ENCODE data around the gene BIN1. TPM values are rescaled to one million over a fixed set of nuclear protein-coding genes. Genes with fewer than 3 reads are reported as not detected.
"Not testable (repeated sequence)": the region's sequence is repeated elsewhere in the genome, so short reads cannot be mapped to it uniquely, and the experiment has no call there.

Gene BIN1
- total RNA-seq, 1 donor from 2014 or later: 38.3 TPM

DNA sequence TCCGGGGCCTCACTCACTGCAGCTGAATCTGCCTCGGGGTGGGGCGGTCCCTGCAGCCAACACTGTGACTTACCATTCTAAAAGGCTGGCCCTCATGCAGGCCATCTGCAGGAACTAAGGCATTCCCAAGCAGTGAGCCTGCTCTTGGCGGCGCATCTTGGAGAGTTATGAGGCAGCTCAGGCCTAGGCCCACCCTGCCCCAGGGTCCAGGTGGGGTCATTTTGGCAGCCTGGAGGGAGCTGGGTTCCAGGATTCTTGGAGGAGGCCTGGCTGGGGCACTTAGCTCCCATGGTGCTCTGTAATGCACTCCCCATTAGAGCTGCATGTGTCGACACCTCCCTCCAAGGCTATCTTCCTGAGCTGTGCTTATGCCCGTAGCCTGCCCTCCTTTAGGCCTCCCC is 14.8 kb upstream of the BIN1 start:
- Mint-ChIP-seq H3K27me3 (peaks cover 9% of the 10 kb centered on the region), H3K4me3 (no peak overlapping the region), H3K4me1 (no peaks in the 10 kb centered on the region), H3K36me3 (ENCODE audit: low read depth) (no peaks in the 10 kb centered on the region), H3K27ac (no peak overlapping the region), H3K9me3 (no peaks in the 10 kb centered on the region)
- intact Hi-C loops (cut with micrococcal nuclease): no loop called here
- DNase-seq: no peak

DNA sequence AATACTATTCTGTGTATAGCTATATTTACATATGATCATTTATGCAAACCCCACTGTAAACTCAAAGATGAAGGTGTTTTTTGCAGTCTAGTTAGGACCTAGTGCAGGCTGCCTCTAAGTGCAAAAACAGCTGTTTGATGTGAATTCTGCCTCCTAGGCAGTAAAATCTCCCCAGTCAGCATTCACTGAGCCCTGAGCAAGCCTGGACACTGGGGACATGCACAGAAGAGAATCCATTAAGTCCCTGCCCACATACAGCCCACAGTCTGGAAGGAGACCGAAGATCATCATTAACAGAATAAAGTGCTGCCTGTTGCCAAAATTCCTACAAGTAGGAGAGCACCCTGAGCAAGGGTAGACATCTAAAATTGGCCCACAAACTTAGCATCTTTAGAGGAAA is 14.4 kb upstream of the BIN1 start:
- no peak overlapping the region for H3K4me3 Mint-ChIP-seq
- DNase-seq: no peak
- no peaks in the 10 kb centered on the region for H3K4me1 Mint-ChIP-seq
- H3K9me3 Mint-ChIP-seq: no peaks in the 10 kb centered on the region
- H3K27me3 Mint-ChIP-seq: peaks cover 6% of the 10 kb centered on the region
- intact Hi-C loops (cut with micrococcal nuclease): no loop called here
- H3K36me3 Mint-ChIP-seq (ENCODE audit: low read depth): no peaks in the 10 kb centered on the region
- H3K27ac Mint-ChIP-seq: no peak overlapping the region

DNA sequence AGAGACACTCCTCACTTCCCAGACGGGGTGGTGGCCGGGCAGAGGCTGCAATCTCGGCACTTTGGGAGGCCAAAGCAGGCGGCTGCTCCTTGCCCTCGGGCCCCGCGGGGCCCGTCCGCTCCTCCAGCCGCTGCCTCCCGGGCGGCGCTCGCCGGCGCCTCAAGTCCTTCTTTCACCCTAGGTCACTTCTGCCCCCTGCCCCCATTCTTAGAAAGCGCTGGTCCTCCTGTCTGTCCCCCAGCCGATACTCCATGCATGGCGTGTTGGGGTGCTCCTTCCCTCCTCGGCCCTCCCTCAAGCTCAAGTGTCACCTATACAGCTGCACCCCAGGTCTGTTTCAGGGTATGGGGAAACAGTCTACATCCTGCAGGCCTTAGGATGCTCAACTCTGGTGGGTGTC is 13.5 kb upstream of the BIN1 start:
- H3K4me3 Mint-ChIP-seq; H3K27me3 Mint-ChIP-seq; intact Hi-C loops (cut with micrococcal nuclease); H3K36me3 Mint-ChIP-seq (ENCODE audit: low read depth); DNase-seq; H3K4me1 Mint-ChIP-seq; H3K27ac Mint-ChIP-seq; H3K9me3 Mint-ChIP-seq: not testable (repeated sequence)

DNA sequence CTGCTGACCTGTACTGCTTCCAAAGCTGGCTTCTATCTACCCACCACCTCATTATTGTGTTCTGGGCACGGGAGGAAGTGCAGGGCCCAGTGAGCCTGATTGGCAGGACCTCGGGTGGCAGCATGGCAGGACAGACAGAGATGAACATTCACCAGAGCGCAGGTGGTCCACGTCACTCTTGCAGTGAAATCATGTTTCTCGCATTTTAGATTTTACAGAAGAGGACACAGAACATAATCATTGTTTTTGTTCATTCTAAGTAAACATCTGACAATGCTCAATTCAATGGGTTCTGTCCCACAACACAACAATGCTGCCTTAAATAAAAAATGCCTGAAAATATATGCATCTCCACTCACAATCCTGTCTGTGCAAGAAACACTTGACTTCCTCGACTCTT is 11.5 kb upstream of the BIN1 start:
- H3K4me3 Mint-ChIP-seq: no peak overlapping the region
- H3K9me3 Mint-ChIP-seq: no peaks in the 10 kb centered on the region
- no peaks in the 10 kb centered on the region for H3K4me1 Mint-ChIP-seq
- intact Hi-C loops (cut with micrococcal nuclease): no loop called here
- H3K27me3 Mint-ChIP-seq: peaks cover 2% of the 10 kb centered on the region
- no peaks in the 10 kb centered on the region for H3K36me3 Mint-ChIP-seq (ENCODE audit: low read depth)
- DNase-seq: no peak
- H3K27ac Mint-ChIP-seq: no peak overlapping the region

DNA sequence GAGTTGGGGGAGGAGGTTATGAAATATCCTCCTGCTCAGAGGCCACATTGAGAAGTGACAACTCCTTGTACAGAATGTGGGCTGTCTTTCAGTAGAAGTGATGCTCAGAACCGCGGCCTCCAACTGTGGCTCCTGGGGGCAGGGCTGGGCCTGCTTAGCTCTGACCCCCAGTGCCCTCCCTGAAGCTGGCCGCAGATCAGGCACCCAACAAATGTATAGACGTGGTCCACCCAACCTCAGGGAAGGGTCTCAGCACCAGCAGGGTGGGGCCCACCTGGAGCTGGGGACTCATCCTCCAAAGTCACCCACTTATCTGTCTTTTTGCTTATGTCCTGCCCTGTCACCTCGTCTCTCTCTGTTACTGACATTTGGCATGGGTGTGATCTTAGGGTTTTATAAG is 11.1 kb upstream of the BIN1 start:
- H3K4me3 Mint-ChIP-seq: no peak overlapping the region
- intact Hi-C loops (cut with micrococcal nuclease): no loop called here
- H3K27ac Mint-ChIP-seq: no peak overlapping the region
- peaks cover 3% of the 10 kb centered on the region for H3K27me3 Mint-ChIP-seq
- DNase-seq: no peak
- no peaks in the 10 kb centered on the region for H3K36me3 Mint-ChIP-seq (ENCODE audit: low read depth)
- no peaks in the 10 kb centered on the region for H3K4me1 Mint-ChIP-seq
- no peaks in the 10 kb centered on the region for H3K9me3 Mint-ChIP-seq

DNA sequence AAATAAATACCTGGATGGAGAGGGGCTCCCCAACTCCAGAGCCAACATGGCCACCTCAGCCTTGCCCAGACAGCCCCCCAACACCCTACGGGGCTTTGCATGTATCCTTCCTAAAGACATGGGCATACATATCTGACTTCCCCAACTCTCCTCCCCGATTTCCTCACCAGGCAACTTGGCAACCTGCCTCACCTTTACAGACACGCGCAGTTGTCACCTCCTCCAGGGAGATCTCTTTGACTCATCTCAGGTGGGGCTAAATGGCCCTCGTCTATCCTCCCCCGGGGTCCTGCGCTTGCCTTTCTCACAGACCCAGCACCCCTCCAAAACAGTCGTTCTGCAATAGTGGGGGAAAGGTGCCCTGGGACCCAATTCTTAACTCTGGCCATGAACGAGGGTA is 10.6 kb upstream of the BIN1 start:
- intact Hi-C loops (cut with micrococcal nuclease): no loop called here

DNA sequence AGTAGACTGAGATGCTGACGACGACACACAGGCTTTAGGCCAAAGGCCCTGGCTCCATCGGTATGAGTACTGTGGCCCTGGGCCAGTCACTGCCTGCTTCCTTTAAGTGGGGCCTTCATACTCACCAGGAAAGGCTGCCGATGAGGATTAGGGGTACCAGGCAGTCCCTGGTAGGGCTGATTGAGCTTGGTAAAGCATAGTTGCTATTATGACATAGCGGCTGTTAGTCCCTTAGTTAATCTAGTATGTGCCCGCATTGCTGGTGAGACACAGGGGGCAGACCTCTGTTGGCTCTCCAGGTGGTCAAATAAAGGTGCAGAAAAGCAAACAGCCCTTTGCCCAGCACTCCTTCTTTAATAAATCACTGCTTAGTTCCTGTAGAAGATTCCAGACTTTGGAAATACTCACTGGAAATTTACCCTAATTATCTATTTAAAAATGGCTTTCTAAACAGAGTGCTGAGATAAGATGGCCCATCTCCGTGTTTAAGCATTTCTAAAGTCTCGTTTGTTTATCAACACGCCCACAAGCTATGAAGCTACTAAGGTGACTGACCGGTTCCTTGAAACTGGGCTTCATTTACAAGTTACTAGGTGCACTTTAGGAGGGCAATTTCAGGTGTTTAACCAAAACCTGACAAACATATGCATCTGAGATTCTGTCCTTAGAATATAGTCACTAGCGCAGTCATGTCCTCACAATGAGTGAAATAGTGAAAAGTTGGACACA is 8.7 kb upstream of the BIN1 start:
- H3K36me3 Mint-ChIP-seq (ENCODE audit: low read depth): no peaks in the 10 kb centered on the region
- no peaks in the 10 kb centered on the region for H3K4me1 Mint-ChIP-seq
- DNase-seq: no peak
- H3K27me3 Mint-ChIP-seq: peaks cover 20% of the 10 kb centered on the region
- no peak overlapping the region for H3K27ac Mint-ChIP-seq
- intact Hi-C loops (cut with micrococcal nuclease): no loop called here
- no peaks in the 10 kb centered on the region for H3K9me3 Mint-ChIP-seq
- no peak overlapping the region for H3K4me3 Mint-ChIP-seq

More for the DNA sequence above, 10.6 kb upstream of the BIN1 start:
- H3K9me3 Mint-ChIP-seq: no peaks in the 10 kb centered on the region
- DNase-seq: no peak
- no peak overlapping the region for H3K27ac Mint-ChIP-seq
- peaks cover 7% of the 10 kb centered on the region for H3K27me3 Mint-ChIP-seq
- no peaks in the 10 kb centered on the region for H3K4me1 Mint-ChIP-seq
- no peaks in the 10 kb centered on the region for H3K36me3 Mint-ChIP-seq (ENCODE audit: low read depth)
- no peak overlapping the region for H3K4me3 Mint-ChIP-seq

DNA sequence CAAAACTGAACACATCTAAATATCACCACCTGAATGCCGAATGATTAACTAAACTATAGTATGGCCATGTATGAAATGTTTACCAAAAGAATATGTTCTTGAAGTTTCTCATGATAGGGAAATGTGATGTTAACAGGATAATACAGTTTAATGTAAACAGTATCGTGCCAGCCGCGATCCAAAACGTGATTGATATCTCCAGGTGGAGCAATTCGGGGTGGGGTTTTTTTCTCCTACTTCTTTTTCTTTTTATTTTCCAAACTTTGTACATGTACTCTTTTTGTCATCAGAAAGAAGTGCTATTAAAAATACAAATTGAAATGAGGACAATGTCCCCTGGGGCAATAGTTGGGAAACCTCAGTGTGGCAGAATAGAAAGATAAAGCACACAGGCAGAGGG is 4.0 kb upstream of the BIN1 start:
- H3K9me3 Mint-ChIP-seq: no peaks in the 10 kb centered on the region
- H3K27me3 Mint-ChIP-seq: peaks cover 33% of the 10 kb centered on the region
- peaks cover 6% of the 10 kb centered on the region for H3K4me1 Mint-ChIP-seq
- no peak overlapping the region for H3K4me3 Mint-ChIP-seq
- H3K27ac Mint-ChIP-seq: no peak overlapping the region
- intact Hi-C loops (cut with micrococcal nuclease): no loop called here
- DNase-seq: no peak
- H3K36me3 Mint-ChIP-seq (ENCODE audit: low read depth): no peaks in the 10 kb centered on the region

DNA sequence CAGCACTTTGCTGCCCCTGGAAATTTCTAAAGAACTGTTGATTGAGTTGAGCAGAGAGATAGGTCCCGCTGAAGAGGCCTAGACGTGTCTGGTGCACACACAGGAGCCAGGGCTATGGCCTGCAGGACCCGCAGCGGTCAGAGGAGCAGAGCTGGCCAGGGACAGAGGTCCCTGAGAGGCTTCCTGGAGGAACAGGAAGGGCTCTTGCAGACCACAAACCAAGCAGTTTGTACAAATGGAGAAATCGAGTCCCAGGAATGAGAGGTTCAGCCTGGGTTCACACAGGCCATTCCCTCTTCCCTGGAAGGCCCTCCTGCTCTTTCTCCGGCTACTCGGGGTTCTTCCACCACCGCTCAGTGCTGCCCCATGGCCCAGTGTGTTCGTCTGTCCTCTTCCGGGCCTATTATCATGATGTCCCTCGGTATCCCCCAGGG is 1.2 kb upstream of the BIN1 start:
- H3K27me3 Mint-ChIP-seq: peaks cover 40% of the 10 kb centered on the region
- H3K4me1 Mint-ChIP-seq: peaks cover 6% of the 10 kb centered on the region
- H3K9me3 Mint-ChIP-seq: no peaks in the 10 kb centered on the region
- no peak for DNase-seq
- H3K4me3 Mint-ChIP-seq: peak overlapping the region; percentile 84
- intact Hi-C loops (cut with micrococcal nuclease): no loop called here
- no peaks in the 10 kb centered on the region for H3K36me3 Mint-ChIP-seq (ENCODE audit: low read depth)
- H3K27ac Mint-ChIP-seq: no peak overlapping the region

DNA sequence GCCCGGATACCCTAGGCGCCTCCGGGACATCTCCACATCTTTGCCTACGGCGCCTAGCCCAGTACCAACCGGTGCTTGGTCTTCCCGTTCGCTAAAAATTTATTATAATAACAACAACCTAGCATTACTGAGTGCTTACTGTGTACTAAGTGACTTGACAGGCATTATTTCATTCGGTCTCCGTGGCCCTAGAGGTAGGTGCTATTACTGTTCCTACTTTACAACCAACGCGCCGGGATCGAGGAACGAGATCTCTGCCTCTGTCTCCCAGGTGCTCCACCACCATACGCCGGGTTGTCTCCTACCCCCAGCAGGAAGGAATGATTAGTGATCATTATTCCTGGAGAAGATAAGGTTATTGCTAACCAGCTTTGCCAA is 657 bp upstream of the BIN1 start:
- peaks cover 6% of the 10 kb centered on the region for H3K4me1 Mint-ChIP-seq

DNA sequence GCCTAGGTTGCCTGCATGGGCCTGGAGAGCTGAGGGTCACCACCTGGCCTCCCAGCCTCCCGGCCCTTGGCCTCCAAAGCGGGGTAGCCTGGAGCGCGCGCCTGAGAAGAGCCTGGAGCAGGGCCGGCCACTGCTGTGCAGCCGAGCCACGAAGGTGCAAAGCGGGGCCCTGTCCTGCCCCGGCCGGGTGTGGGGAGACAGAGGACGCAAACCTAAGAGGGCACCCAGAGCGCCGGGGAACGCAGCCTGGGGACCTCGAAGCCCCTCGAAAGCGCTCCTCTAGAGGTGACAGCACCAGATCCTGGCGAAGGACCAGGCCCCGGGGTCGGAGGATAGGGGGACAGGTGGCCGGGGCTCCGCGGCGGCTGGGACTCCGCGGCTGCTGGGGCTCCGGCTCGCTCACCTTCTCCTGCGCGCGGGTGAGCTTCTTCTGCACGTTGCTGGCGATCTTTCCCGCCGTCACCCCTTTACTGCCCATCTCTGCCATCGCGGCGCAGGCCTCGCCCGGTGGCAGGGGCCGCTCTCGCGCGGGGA is 430 bp downstream of the BIN1 start:
- peak overlapping the region; percentile 84 for H3K4me3 Mint-ChIP-seq
- H3K36me3 Mint-ChIP-seq (ENCODE audit: low read depth): no peaks in the 10 kb centered on the region
- intact Hi-C loops (cut with micrococcal nuclease): no loop called here
- no peak overlapping the region for H3K27ac Mint-ChIP-seq
- no peaks in the 10 kb centered on the region for H3K9me3 Mint-ChIP-seq
- H3K27me3 Mint-ChIP-seq: peaks cover 26% of the 10 kb centered on the region
- H3K4me1 Mint-ChIP-seq: peaks cover 6% of the 10 kb centered on the region
- peak; percentile 62 for DNase-seq

More for the DNA sequence above, 657 bp upstream of the BIN1 start:
- H3K36me3 Mint-ChIP-seq (ENCODE audit: low read depth): no peaks in the 10 kb centered on the region
- peak overlapping the region; percentile 84 for H3K4me3 Mint-ChIP-seq
- intact Hi-C loops (cut with micrococcal nuclease): loop anchor here (1.0 kb wide), 3 partner anchors 25 to 43 kb away; no protein-coding TSS in a partner anchor
- H3K27me3 Mint-ChIP-seq: peaks cover 35% of the 10 kb centered on the region
- no peak for DNase-seq
- no peaks in the 10 kb centered on the region for H3K9me3 Mint-ChIP-seq
- H3K27ac Mint-ChIP-seq: no peak overlapping the region

DNA sequence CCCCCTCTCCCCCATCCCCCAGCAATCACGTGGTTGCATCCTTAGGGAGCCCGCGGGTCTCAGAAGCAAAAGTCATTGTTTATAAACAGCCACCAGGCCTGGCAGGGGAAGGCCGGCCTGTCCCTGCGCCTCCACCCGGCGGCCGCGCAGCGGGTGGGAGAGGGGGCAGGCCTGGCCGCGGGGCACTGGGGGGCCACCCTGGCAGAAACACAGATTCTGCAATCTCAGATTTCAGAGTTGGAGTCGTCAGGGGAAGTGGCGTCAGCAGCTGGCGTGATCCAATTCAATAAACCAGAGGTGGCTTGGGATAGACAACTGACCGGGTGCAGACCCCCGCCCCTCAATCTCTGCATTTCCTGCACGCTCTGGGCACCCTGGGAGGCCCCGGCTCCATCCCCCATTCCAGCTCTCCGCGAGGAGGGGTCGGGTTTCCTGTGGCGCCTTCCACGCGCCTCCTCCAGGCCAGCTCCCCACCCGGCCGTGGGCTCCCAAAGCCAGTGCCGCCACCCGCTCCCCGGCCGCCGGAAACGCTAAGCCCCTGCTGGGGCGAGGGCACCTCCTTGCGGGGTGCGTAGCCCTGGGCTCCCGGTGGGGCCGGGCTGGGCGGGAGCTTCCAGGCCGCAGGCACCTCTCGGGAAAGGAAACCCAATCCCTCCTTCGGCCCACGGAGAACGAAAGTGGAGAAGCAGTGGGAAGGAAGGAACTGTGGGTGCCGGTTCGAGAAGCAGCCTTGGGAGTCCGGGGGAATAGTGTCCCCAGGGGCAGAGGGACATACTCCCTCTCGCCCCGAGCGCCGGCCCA is 1.1 kb downstream of the BIN1 start:
- Mint-ChIP-seq H3K27me3 (peaks cover 23% of the 10 kb centered on the region), H3K4me3 (peak overlapping the region; percentile 84), H3K27ac (no peak overlapping the region), H3K36me3 (ENCODE audit: low read depth) (no peaks in the 10 kb centered on the region), H3K4me1 (peaks cover 6% of the 10 kb centered on the region), H3K9me3 (no peaks in the 10 kb centered on the region)
- DNase-seq: no peak
- intact Hi-C loops (cut with micrococcal nuclease): no loop called here

DNA sequence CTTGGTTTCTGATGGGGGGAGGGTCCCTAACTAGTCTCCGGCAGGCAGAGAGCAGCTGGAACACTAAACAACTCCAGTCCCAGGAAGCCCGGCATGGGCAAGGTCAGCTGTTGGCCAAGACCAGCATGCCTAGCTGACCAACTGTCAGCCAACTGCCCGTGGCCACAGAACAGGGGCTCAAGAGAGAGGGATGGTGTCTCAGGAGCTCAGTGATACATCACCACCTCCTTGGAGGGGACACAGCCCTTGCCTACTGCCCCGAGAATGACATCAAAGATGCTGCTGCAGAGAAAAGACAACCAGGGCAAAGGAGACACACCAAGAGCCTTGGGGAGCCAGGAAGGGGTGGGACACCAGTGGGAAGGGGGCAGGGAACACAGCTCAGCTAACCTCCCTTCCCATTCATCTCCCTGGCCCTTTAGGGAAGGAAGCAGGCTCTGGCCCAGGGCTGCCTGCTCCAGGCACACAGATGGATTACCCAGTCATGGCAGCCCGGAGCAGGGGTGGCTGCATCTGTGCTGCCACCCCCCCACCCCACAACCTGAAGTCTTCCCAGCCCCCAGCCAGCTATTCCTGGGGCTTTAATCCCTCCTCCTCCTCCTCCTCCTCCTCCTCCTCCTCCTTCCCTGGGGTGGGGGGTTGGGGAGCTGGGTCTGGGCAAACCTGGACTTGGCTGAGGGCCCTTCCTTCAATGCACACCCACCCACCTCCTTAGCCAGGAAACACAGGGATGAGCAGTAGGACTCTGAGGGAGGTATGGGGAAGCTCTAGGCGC is 1.9 kb downstream of the BIN1 start:
- Mint-ChIP-seq H3K4me3 (no peak overlapping the region), H3K36me3 (ENCODE audit: low read depth) (no peaks in the 10 kb centered on the region), H3K27me3 (peaks cover 22% of the 10 kb centered on the region), H3K4me1 (peaks cover 6% of the 10 kb centered on the region), H3K27ac (no peak overlapping the region), H3K9me3 (no peaks in the 10 kb centered on the region)
- no peak for DNase-seq
- intact Hi-C loops (cut with micrococcal nuclease): no loop called here

Data from activated CD4-positive, alpha-beta T cell treated with anti-CD3 and anti-CD28 coated beads, Interleukin-2, amount 10 ng/mL, durations not matched to agents 24 days and 14 days (primary cell).